GM12878 (cell line): Measurements from ENCODE around the gene CSAD.
A peak's percentile ranks its signal among the peaks of the same experiment; 100 is the strongest.

Experiments
- CTCF ChIP-seq, 3 experiments: IDR thresholded peaks in 2 of 3; conservative IDR thresholded peaks in 1 of 3; 2 replicates each; pipeline ENCODE4 v1.5.1; 2011; ENCODE audit warnings: low read depth in 3 of 3, low read length in 3 of 3, mild to moderate bottlenecking in 3 of 3, control low read depth in 2 of 3, moderate library complexity in 2 of 3, inconsistent platforms in 1 of 3, mixed read lengths in 1 of 3; ENCODE audit not compliant: control insufficient read depth in 2 of 3, insufficient read depth in 1 of 3; ENCODE audit errors: extremely low read depth in 1 of 3
- ELK1 ChIP-seq: IDR thresholded peaks from 2 replicates; pipeline ENCODE4 v1.6.1; 2012; ENCODE audit warnings: low read depth, low read length, improper control_type of control experiment
- POLR2AphosphoS5 ChIP-seq: IDR thresholded peaks from 2 replicates; pipeline ENCODE4 v1.6.1; 2011; ENCODE audit warnings: mild to moderate bottlenecking, low read length, inconsistent platforms
- RAD21 ChIP-seq: IDR thresholded peaks from 2 replicates; pipeline ENCODE4 v1.6.1; 2011; ENCODE audit warnings: mild to moderate bottlenecking, low read depth, low read length, moderate library complexity; ENCODE audit not compliant: insufficient read depth
- SREBF1 ChIP-seq: IDR thresholded peaks from 2 replicates; pipeline ENCODE4 v1.6.1; 2012; ENCODE audit warnings: mild to moderate bottlenecking, low read length

GRCh38 chr12:53221203-53222080 is 40.7 kb upstream of the CSAD start:
- TF ChIP-seq POLR2AphosphoS5 (peak; percentile 66; the same call in 1 of the 2 replicates), CTCF (IDR thresholded peaks at IDR 0.05 in 2 of 3, conservative IDR thresholded peaks at IDR 0.05 in 1 of 3; ENCODE audit: control insufficient read depth in 2 of 3, extremely low read depth in 1 of 3, insufficient read depth in 1 of 3, low read depth in 3 of 3, low read length in 3 of 3) (peak; percentile 21 to 35 (median 32); a peak in 4 of 6 replicates), RAD21 (no peak), ELK1 (no peak), SREBF1 (no peak)
